Tibial nerve (tissue), 3 donors: ENCODE data around the gene IRX2.

ENCODE experiments used
- CTCF ChIP-seq, 5 experiments: fragments of 200-600 bp in 3 of 5; fragments of 450-650 bp in 2 of 5; sonication (generic) in 3 of 5; IDR thresholded peaks; one replicate each; pipeline ENCODE4 v1.5.1; 2016 to 2019; ENCODE audit warnings: antibody characterized with exemption in 5 of 5, mild to moderate bottlenecking in 3 of 5, moderate library complexity in 2 of 5
- POLR2A ChIP-seq, 2 donors: fragments of 450-650 bp; IDR thresholded peaks; one replicate each; pipeline ENCODE4 v1.6.1; 2017; ENCODE audit warnings: antibody characterized with exemption in 2 of 2, mild to moderate bottlenecking in 2 of 2, moderate library complexity in 2 of 2

DNA sequence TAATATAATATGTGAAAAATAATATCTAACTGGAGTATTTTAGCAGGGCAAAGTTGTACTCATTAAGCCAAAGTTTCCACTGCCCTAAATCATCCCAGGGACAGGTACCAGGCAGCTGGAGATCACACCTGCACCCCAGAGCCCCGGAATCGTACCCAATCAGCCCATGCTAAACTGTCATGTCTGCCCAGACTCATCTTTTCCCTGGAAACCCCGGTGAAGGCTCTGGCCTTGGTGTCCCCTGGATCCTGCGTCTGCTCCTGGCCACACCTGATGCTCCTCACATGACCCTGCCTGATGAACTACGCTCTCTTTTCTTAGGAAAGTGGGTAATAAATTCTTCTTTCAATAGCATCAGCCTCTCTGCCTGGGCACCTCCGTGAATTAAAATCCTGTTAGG is 15.6 kb upstream of the IRX2 start:
- TF ChIP-seq POLR2A (IDR thresholded peaks at IDR 0.05), result no peak
- TF ChIP-seq CTCF (IDR thresholded peaks at IDR 0.05), result no peak
